H9 (cell line): ENCODE measurements around the gene CELF5. TPM values are rescaled to one million over a fixed set of nuclear protein-coding genes. Genes with fewer than 3 reads are reported as not detected.
"Not testable (repeated sequence)": the region's sequence is repeated elsewhere in the genome, so short reads cannot be mapped to it uniquely, and the experiment has no call there.

Experiments used
- DNase-seq: peaks from one replicate; pipeline ENCODE4 v3.0.0-alpha.2; 2017
- H2AFZ ChIP-seq: one replicate; pipeline ENCODE4 v1.6.1; 2013; ENCODE audit warnings: mild to moderate bottlenecking, low read length, control low read depth, moderate library complexity
- H2AK5ac ChIP-seq: 2 replicates; pipeline ENCODE4 v1.6.1; 2013; ENCODE audit warnings: low read length, control low read depth, mixed read lengths; ENCODE audit not compliant: insufficient read length
- H2BK120ac ChIP-seq: one replicate; pipeline ENCODE4 v1.6.1; 2013; ENCODE audit warnings: low read depth, mild to moderate bottlenecking, low read length, control low read depth, inconsistent platforms; ENCODE audit not compliant: poor library complexity, severe bottlenecking
- H2BK12ac ChIP-seq: 2 replicates; pipeline ENCODE4 v1.6.1; 2013; ENCODE audit warnings: low read length, control low read depth, mixed read lengths, low read depth; ENCODE audit not compliant: insufficient read length
- H2BK15ac ChIP-seq: 2 replicates; pipeline ENCODE4 v1.6.1; 2013; ENCODE audit warnings: low read depth, low read length, control low read depth
- H2BK20ac ChIP-seq: one replicate; pipeline ENCODE4 v1.6.1; 2013; ENCODE audit warnings: low read depth, mild to moderate bottlenecking, low read length, control low read depth, inconsistent platforms; ENCODE audit not compliant: poor library complexity, severe bottlenecking
- H2BK5ac ChIP-seq: 2 replicates; pipeline ENCODE4 v1.6.1; 2013; ENCODE audit warnings: low read length, control low read depth, mixed read lengths; ENCODE audit not compliant: insufficient read length
- H3K14ac ChIP-seq: 2 replicates; pipeline ENCODE4 v1.6.1; 2013; ENCODE audit warnings: low read length, control low read depth; ENCODE audit not compliant: insufficient read depth
- H3K18ac ChIP-seq: 2 replicates; pipeline ENCODE4 v1.6.1; 2013; ENCODE audit warnings: low read depth, mild to moderate bottlenecking, mixed read lengths, low read length, control low read depth; ENCODE audit not compliant: insufficient read length
- H3K23ac ChIP-seq: 2 replicates; pipeline ENCODE4 v1.6.1; 2013; ENCODE audit warnings: low read length, control low read depth, mixed read lengths, low read depth; ENCODE audit not compliant: insufficient read length
- H3K23me2 ChIP-seq: 2 replicates; pipeline ENCODE4 v1.6.1; 2013; ENCODE audit warnings: low read depth, mild to moderate bottlenecking, mixed read lengths, low read length, control low read depth; ENCODE audit not compliant: insufficient read length, poor library complexity, severe bottlenecking
- H3K27ac ChIP-seq: 2 replicates; pipeline ENCODE4 v1.5.1; 2013; ENCODE audit warnings: low read length, control low read depth, mixed read lengths, low read depth; ENCODE audit not compliant: insufficient read length
- H3K27me3 ChIP-seq: 2 replicates; pipeline ENCODE4 v1.6.1; 2013; ENCODE audit warnings: low read length, control low read depth, inconsistent platforms; ENCODE audit not compliant: insufficient read depth
- H3K4ac ChIP-seq: 2 replicates; pipeline ENCODE4 v1.6.1; 2013; ENCODE audit warnings: low read depth, mild to moderate bottlenecking, control low read depth, inconsistent platforms, low read length, moderate library complexity
- H3K4me1 ChIP-seq: 2 replicates; pipeline ENCODE4 v1.6.1; 2013; ENCODE audit warnings: low read length, control low read depth, inconsistent platforms; ENCODE audit not compliant: insufficient read depth
- H3K4me2 ChIP-seq: 2 replicates; pipeline ENCODE4 v1.6.1; 2013; ENCODE audit warnings: low read length, control low read depth, mixed read lengths; ENCODE audit not compliant: insufficient read length, insufficient read depth
- H3K56ac ChIP-seq: 2 replicates; pipeline ENCODE4 v1.6.1; 2013; ENCODE audit warnings: low read depth, mild to moderate bottlenecking, mixed read lengths, low read length, control low read depth; ENCODE audit not compliant: insufficient read length
- H3K79me1 ChIP-seq: 2 replicates; pipeline ENCODE4 v1.6.1; 2013; ENCODE audit warnings: low read depth, mild to moderate bottlenecking, moderate library complexity, low read length, control low read depth, inconsistent platforms; ENCODE audit not compliant: insufficient read depth, poor library complexity, severe bottlenecking
- H3K79me2 ChIP-seq: 2 replicates; pipeline ENCODE4 v1.6.1; 2013; ENCODE audit warnings: low read length, control low read depth, inconsistent platforms; ENCODE audit not compliant: insufficient read depth
- H3K9ac ChIP-seq: 2 replicates; pipeline ENCODE4 v1.6.1; 2013; ENCODE audit warnings: low read length, control low read depth, mixed read lengths; ENCODE audit not compliant: insufficient read length; ENCODE audit errors: extremely low read depth
- H3K9me3 ChIP-seq: one replicate; pipeline ENCODE4 v1.6.1; 2013; ENCODE audit warnings: low read depth, low read length, inconsistent platforms; ENCODE audit not compliant: control insufficient read depth
- H3T11ph ChIP-seq: one replicate; pipeline ENCODE4 v1.6.1; 2013; ENCODE audit warnings: mild to moderate bottlenecking, low read length, control low read depth, inconsistent platforms
- H4K20me1 ChIP-seq: one replicate; pipeline ENCODE4 v1.6.1; 2013; ENCODE audit not compliant: control insufficient read depth, insufficient read length, insufficient read depth
- H4K5ac ChIP-seq: 2 replicates; pipeline ENCODE4 v1.6.1; 2013; ENCODE audit warnings: low read depth, mild to moderate bottlenecking, mixed read lengths, low read length, control low read depth; ENCODE audit not compliant: insufficient read length
- H4K8ac ChIP-seq: replicated peaks from 2 replicates; pipeline ENCODE4 v1.6.1; 2013; ENCODE audit warnings: low read length, control low read depth, mixed read lengths, low read depth; ENCODE audit not compliant: insufficient read length
- H4K91ac ChIP-seq: 2 replicates; pipeline ENCODE4 v1.6.1; 2013; ENCODE audit warnings: low read depth, mild to moderate bottlenecking, moderate library complexity, mixed read lengths, low read length, control low read depth; ENCODE audit not compliant: insufficient read length
- H3K27ac Mint-ChIP-seq, 3 experiments: 2 replicates in 2 of 3; 3 replicates in 1 of 3; pipeline ENCODE4 v1.8.0; 2020 to 2021; ENCODE audit warnings: mixed read lengths in 3 of 3, mild to moderate bottlenecking in 1 of 3, moderate library complexity in 1 of 3
- H3K27me3 Mint-ChIP-seq: 2 replicates; pipeline ENCODE4 v1.8.0; 2021; ENCODE audit warnings: low read depth, mild to moderate bottlenecking, moderate library complexity, mixed read lengths
- H3K36me3 Mint-ChIP-seq, 3 experiments: 2 replicates in 2 of 3; 3 replicates in 1 of 3; pipeline ENCODE4 v1.8.0; 2020 to 2021; ENCODE audit warnings: low read depth in 3 of 3, mixed read lengths in 3 of 3; ENCODE audit not compliant: insufficient read depth in 1 of 3
- H3K4me1 Mint-ChIP-seq, 2 experiments: 2 replicates each; pipeline ENCODE4 v1.8.0; 2020; ENCODE audit warnings: mixed read lengths in 2 of 2
- H3K4me3 Mint-ChIP-seq, 2 experiments: 2 replicates in 1 of 2; 3 replicates in 1 of 2; pipeline ENCODE4 v1.8.0; 2020 to 2021; ENCODE audit warnings: mild to moderate bottlenecking in 2 of 2, mixed read lengths in 2 of 2, moderate library complexity in 1 of 2
- H3K9me3 Mint-ChIP-seq, 2 experiments: 2 replicates in 1 of 2; 3 replicates in 1 of 2; pipeline ENCODE4 v1.8.0; 2020; ENCODE audit warnings: mild to moderate bottlenecking in 2 of 2, mixed read lengths in 2 of 2, moderate library complexity in 1 of 2
- WGBS: extraction: QIAGEN DNeasy Blood & Tissue Kit; methylation state at CpG from one replicate; pipeline ENCODE4 v1.1.7; 2013; ENCODE audit warnings: missing lambda C conversion rate, low lambda C conversion rate, mixed read lengths; ENCODE audit not compliant: insufficient read length; ENCODE audit errors: extremely low coverage; 5-methylcytosine and 5-hydroxymethylcytosine counted together
- total RNA-seq: library from RNA; stranded (reverse); gene quantifications from 2 replicates; pipeline ENCODE4 v1.2.1, GENCODE V29; 2021
- TF ChIP-seq, protein P1 (sequence below): fragments of 200-600 bp; sonication (generic); conservative IDR thresholded peaks from 3 replicates; pipeline ENCODE4 v1.8.0; 2021; ENCODE audit warnings: antibody characterized with exemption, mild to moderate bottlenecking

The CELF5 gene
- total RNA-seq, 1 experiment from 2014 or later: 4.8 TPM

- Mint-ChIP-seq H3K4me3 (no peak overlapping the region), H3K9me3 (no peaks in the 10 kb centered on the region; a peak in 1 of 5 replicates), H3K36me3 (no peaks in the 10 kb centered on the region), H3K27me3 (peaks cover 62% of the 10 kb centered on the region), H3K4me1 (no peaks in the 10 kb centered on the region), H3K27ac (no peak overlapping the region; a peak in 1 of 7 replicates)
- H3K4ac ChIP-seq: no peak overlapping the region
- no peaks in the 10 kb centered on the region for H3K23me2 ChIP-seq
- TF ChIP-seq, protein P1, sequence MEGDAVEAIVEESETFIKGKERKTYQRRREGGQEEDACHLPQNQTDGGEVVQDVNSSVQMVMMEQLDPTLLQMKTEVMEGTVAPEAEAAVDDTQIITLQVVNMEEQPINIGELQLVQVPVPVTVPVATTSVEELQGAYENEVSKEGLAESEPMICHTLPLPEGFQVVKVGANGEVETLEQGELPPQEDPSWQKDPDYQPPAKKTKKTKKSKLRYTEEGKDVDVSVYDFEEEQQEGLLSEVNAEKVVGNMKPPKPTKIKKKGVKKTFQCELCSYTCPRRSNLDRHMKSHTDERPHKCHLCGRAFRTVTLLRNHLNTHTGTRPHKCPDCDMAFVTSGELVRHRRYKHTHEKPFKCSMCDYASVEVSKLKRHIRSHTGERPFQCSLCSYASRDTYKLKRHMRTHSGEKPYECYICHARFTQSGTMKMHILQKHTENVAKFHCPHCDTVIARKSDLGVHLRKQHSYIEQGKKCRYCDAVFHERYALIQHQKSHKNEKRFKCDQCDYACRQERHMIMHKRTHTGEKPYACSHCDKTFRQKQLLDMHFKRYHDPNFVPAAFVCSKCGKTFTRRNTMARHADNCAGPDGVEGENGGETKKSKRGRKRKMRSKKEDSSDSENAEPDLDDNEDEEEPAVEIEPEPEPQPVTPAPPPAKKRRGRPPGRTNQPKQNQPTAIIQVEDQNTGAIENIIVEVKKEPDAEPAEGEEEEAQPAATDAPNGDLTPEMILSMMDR: no peak
- no peak overlapping the region for H4K8ac ChIP-seq
- H4K91ac ChIP-seq: no peak overlapping the region
- no peak overlapping the region for H3K18ac ChIP-seq
- H3K9me3 ChIP-seq: no peaks in the 10 kb centered on the region
- H3K4me2 ChIP-seq: no peak overlapping the region
- H3K27ac ChIP-seq: no peak overlapping the region
- H3K27me3 ChIP-seq: no peaks in the 10 kb centered on the region; the same call in 1 of the 2 replicates
- no peaks in the 10 kb centered on the region for H3K79me1 ChIP-seq
- no peak overlapping the region for H3K14ac ChIP-seq
- no peak overlapping the region for H2AFZ ChIP-seq
- H2AK5ac ChIP-seq: no peak overlapping the region
- no peaks in the 10 kb centered on the region for H3K79me2 ChIP-seq
- no peak overlapping the region for H3K23ac ChIP-seq
- H4K20me1 ChIP-seq: no peaks in the 10 kb centered on the region
- no peak overlapping the region for H3T11ph ChIP-seq
- no peak for DNase-seq
- H2BK5ac ChIP-seq: no peak overlapping the region
- H2BK15ac ChIP-seq: no peak overlapping the region
- H3K9ac ChIP-seq: no peak overlapping the region
- no CpG with 5 or more reads among the region's 8 CpGs for WGBS
- no peak overlapping the region for H2BK20ac ChIP-seq
- H2BK12ac ChIP-seq: no peak overlapping the region
- H3K56ac ChIP-seq: no peak overlapping the region
- H3K4me1 ChIP-seq: no peaks in the 10 kb centered on the region
- no peak overlapping the region for H2BK120ac ChIP-seq
- H4K5ac ChIP-seq: no peak overlapping the region
Measured at GRCh38 chr19:3333662-3334061, 109.2 kb downstream of the CELF5 start.

DNA sequence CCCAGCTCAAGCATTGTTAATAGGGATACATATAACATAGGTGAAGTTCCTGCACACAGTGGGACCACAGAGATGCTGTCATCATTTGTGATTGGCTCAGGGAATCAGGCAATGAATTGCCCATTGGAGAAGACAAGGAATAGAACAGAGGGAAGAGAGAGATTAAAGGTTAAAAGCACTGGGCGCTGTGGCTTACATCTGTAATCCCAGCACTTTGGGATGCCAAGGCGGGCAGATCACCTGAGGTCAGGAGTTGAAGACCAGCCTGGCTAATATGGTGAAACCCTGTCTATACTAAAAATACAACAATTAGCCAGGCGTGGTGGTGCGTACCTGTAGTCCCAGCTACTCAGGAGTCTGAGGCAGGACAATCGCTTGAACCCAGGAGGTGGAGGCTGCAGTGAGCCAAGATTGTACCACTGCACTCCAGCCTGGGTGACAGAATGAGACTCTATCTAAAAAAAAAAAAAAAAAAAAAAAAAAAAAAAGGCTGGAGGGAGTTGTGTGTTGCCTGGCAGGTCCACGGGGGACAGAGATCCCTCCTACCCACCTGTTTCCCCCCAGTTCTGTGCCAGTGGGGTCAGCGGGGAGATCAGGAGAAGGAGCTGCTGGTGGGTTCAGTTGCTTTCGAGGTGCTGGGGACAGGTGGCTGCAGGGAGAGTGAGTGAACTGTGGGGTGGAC is 110.4 kb downstream of the CELF5 start:
- H3K23ac ChIP-seq, H4K5ac ChIP-seq, H3K14ac ChIP-seq, DNase-seq, H4K20me1 ChIP-seq, H3K36me3 Mint-ChIP-seq, H3K27ac ChIP-seq, H2BK120ac ChIP-seq, H3K9me3 ChIP-seq, H4K91ac ChIP-seq, H3K27me3 ChIP-seq, H3K18ac ChIP-seq, H2BK12ac ChIP-seq, H3K23me2 ChIP-seq, H2AFZ ChIP-seq, H4K8ac ChIP-seq, H3K4me2 ChIP-seq, H3K27ac Mint-ChIP-seq, H2BK20ac ChIP-seq, H2AK5ac ChIP-seq, H3K4ac ChIP-seq, H3T11ph ChIP-seq, H3K4me1 ChIP-seq, H3K79me1 ChIP-seq, H2BK15ac ChIP-seq, H2BK5ac ChIP-seq, H3K9ac ChIP-seq, H3K79me2 ChIP-seq, H3K4me3 Mint-ChIP-seq, H3K9me3 Mint-ChIP-seq, H3K4me1 Mint-ChIP-seq, H3K56ac ChIP-seq: not testable (repeated sequence)
- no CpG with 5 or more reads among the region's 8 CpGs for WGBS
- peaks cover 62% of the 10 kb centered on the region for H3K27me3 Mint-ChIP-seq
